Dendritic cell treated with granulocyte-macrophage colony-stimulating factor and Interleukin-4, amounts not matched to agents 40 ng/mL and 50 ng/mL, for 4 days (primary cell): ENCODE results near the gene FOXP1.
A peak's percentile ranks its signal among the peaks of the same experiment; 100 is the strongest.

Experiments
- H3K27ac Mint-ChIP-seq: one replicate; pipeline ENCODE4 v1.8.0; 2022; ENCODE audit warnings: mild to moderate bottlenecking, mixed read lengths
- H3K27me3 Mint-ChIP-seq: one replicate; pipeline ENCODE4 v1.8.0; 2022; ENCODE audit warnings: mild to moderate bottlenecking, mixed read lengths
- H3K36me3 Mint-ChIP-seq: one replicate; pipeline ENCODE4 v1.8.0; 2022; ENCODE audit warnings: low read depth, mixed read lengths
- H3K4me1 Mint-ChIP-seq: one replicate; pipeline ENCODE4 v1.8.0; 2022; ENCODE audit warnings: low read depth, mixed read lengths
- H3K4me3 Mint-ChIP-seq: one replicate; pipeline ENCODE4 v1.8.0; 2022; ENCODE audit warnings: mild to moderate bottlenecking, moderate library complexity, mixed read lengths
- H3K9me3 Mint-ChIP-seq: one replicate; pipeline ENCODE4 v1.8.0; 2022; ENCODE audit warnings: mixed read lengths
- intact Hi-C: fragments of 100-400 bp; cut with micrococcal nuclease; formaldehyde crosslinking; loops from one replicate; pipeline ENCODE4 v1.15.0; 2022

The FOXP1 gene

GRCh38 chr3:71130471-71131374 is 452.8 kb downstream of the FOXP1 start:
- Mint-ChIP-seq H3K27ac (peak overlapping the region; percentile 80), H3K4me1 (peaks cover 34% of the 10 kb centered on the region), H3K36me3 (no peaks in the 10 kb centered on the region), H3K9me3 (no peaks in the 10 kb centered on the region), H3K4me3 (peak overlapping the region; percentile 76), H3K27me3 (no peaks in the 10 kb centered on the region)
- intact Hi-C loops, result no loop called here

- Mint-ChIP-seq H3K4me3 (peak overlapping the region; percentile 76), H3K27me3 (no peaks in the 10 kb centered on the region), H3K36me3 (no peaks in the 10 kb centered on the region), H3K4me1 (peaks cover 34% of the 10 kb centered on the region), H3K9me3 (no peaks in the 10 kb centered on the region), H3K27ac (peak overlapping the region; percentile 80)
- intact Hi-C loops, result no loop called here
Observed at GRCh38 chr3:71129611-71130431, 453.7 kb downstream of the FOXP1 start.

- Mint-ChIP-seq H3K27ac (peak overlapping the region; percentile 80), H3K36me3 (no peaks in the 10 kb centered on the region), H3K4me1 (peaks cover 34% of the 10 kb centered on the region), H3K4me3 (peak overlapping the region; percentile 49), H3K27me3 (no peaks in the 10 kb centered on the region), H3K9me3 (no peaks in the 10 kb centered on the region)
- intact Hi-C loops, result no loop called here
Observed at GRCh38 chr3:71128961-71129360, 454.6 kb downstream of the FOXP1 start.

GRCh38 chr3:71127844-71128243 is 455.7 kb downstream of the FOXP1 start:
- no peak overlapping the region for H3K4me3 Mint-ChIP-seq
- no peak overlapping the region for H3K27ac Mint-ChIP-seq
- no peaks in the 10 kb centered on the region for H3K27me3 Mint-ChIP-seq
- H3K36me3 Mint-ChIP-seq, result no peaks in the 10 kb centered on the region
- H3K9me3 Mint-ChIP-seq, result no peaks in the 10 kb centered on the region
- peaks cover 34% of the 10 kb centered on the region for H3K4me1 Mint-ChIP-seq
- intact Hi-C loops, result no loop called here

GRCh38 chr3:71127052-71127831 is 456.3 kb downstream of the FOXP1 start:
- Mint-ChIP-seq H3K27me3 (no peaks in the 10 kb centered on the region), H3K9me3 (no peaks in the 10 kb centered on the region), H3K27ac (no peak overlapping the region), H3K36me3 (no peaks in the 10 kb centered on the region), H3K4me3 (no peak overlapping the region), H3K4me1 (peaks cover 34% of the 10 kb centered on the region)
- intact Hi-C loops, result no loop called here

GRCh38 chr3:71125738-71126137 is 457.8 kb downstream of the FOXP1 start:
- no peaks in the 10 kb centered on the region for H3K9me3 Mint-ChIP-seq
- H3K27me3 Mint-ChIP-seq, result no peaks in the 10 kb centered on the region
- H3K4me3 Mint-ChIP-seq, result no peak overlapping the region
- H3K36me3 Mint-ChIP-seq, result no peaks in the 10 kb centered on the region
- no peak overlapping the region for H3K27ac Mint-ChIP-seq
- H3K4me1 Mint-ChIP-seq, result peaks cover 19% of the 10 kb centered on the region
- intact Hi-C loops, result no loop called here

- Mint-ChIP-seq H3K4me1 (peaks cover 4% of the 10 kb centered on the region), H3K36me3 (no peaks in the 10 kb centered on the region), H3K9me3 (no peaks in the 10 kb centered on the region), H3K27me3 (no peaks in the 10 kb centered on the region), H3K27ac (no peak overlapping the region), H3K4me3 (no peak overlapping the region)
- intact Hi-C loops, result no loop called here
Observed at GRCh38 chr3:71124048-71124447, 459.5 kb downstream of the FOXP1 start.

- intact Hi-C loops, result no loop called here
- Mint-ChIP-seq H3K4me1 (peaks cover 5% of the 10 kb centered on the region), H3K4me3 (no peak overlapping the region), H3K27ac (no peak overlapping the region), H3K9me3 (no peaks in the 10 kb centered on the region), H3K36me3 (no peaks in the 10 kb centered on the region), H3K27me3 (no peaks in the 10 kb centered on the region)
Observed at GRCh38 chr3:71122641-71123040, 460.9 kb downstream of the FOXP1 start.

- Mint-ChIP-seq H3K27ac (no peak overlapping the region), H3K4me1 (peaks cover 5% of the 10 kb centered on the region)
Observed at GRCh38 chr3:71121429-71122167, 461.9 kb downstream of the FOXP1 start.

GRCh38 chr3:71120012-71120411 is 463.5 kb downstream of the FOXP1 start:
- intact Hi-C loops, result no loop called here
- Mint-ChIP-seq H3K4me1 (peaks cover 5% of the 10 kb centered on the region), H3K9me3 (no peaks in the 10 kb centered on the region), H3K4me3 (no peak overlapping the region), H3K27ac (no peak overlapping the region), H3K27me3 (no peaks in the 10 kb centered on the region), H3K36me3 (no peaks in the 10 kb centered on the region)

More at GRCh38 chr3:71121429-71122167, 461.9 kb downstream of the FOXP1 start:
- H3K9me3 Mint-ChIP-seq, result no peaks in the 10 kb centered on the region
- intact Hi-C loops, result no loop called here
- H3K4me3 Mint-ChIP-seq, result no peak overlapping the region
- H3K36me3 Mint-ChIP-seq, result no peaks in the 10 kb centered on the region
- no peaks in the 10 kb centered on the region for H3K27me3 Mint-ChIP-seq

GRCh38 chr3:71119171-71119570 is 464.4 kb downstream of the FOXP1 start:
- H3K36me3 Mint-ChIP-seq, result no peaks in the 10 kb centered on the region
- no peak overlapping the region for H3K4me3 Mint-ChIP-seq
- intact Hi-C loops, result no loop called here
- peaks cover 5% of the 10 kb centered on the region for H3K4me1 Mint-ChIP-seq
- no peaks in the 10 kb centered on the region for H3K9me3 Mint-ChIP-seq
- H3K27me3 Mint-ChIP-seq, result no peaks in the 10 kb centered on the region
- H3K27ac Mint-ChIP-seq, result no peak overlapping the region

- no peaks in the 10 kb centered on the region for H3K27me3 Mint-ChIP-seq
- no peaks in the 10 kb centered on the region for H3K9me3 Mint-ChIP-seq
- no peak overlapping the region for H3K4me3 Mint-ChIP-seq
- intact Hi-C loops, result no loop called here
- peaks cover 5% of the 10 kb centered on the region for H3K4me1 Mint-ChIP-seq
- no peak overlapping the region for H3K27ac Mint-ChIP-seq
- H3K36me3 Mint-ChIP-seq, result no peaks in the 10 kb centered on the region
Observed at GRCh38 chr3:71118436-71118835, 465.1 kb downstream of the FOXP1 start.

- peaks cover 5% of the 10 kb centered on the region for H3K4me1 Mint-ChIP-seq
- H3K36me3 Mint-ChIP-seq, result peaks cover 6% of the 10 kb centered on the region
- H3K27me3 Mint-ChIP-seq, result no peaks in the 10 kb centered on the region
- no peak overlapping the region for H3K4me3 Mint-ChIP-seq
- H3K27ac Mint-ChIP-seq, result no peak overlapping the region
- intact Hi-C loops, result no loop called here
- no peaks in the 10 kb centered on the region for H3K9me3 Mint-ChIP-seq
Observed at GRCh38 chr3:71117572-71118247, 465.8 kb downstream of the FOXP1 start.
